ENCODE results near the gene LRMDA. TPM values are rescaled to one million over a fixed set of nuclear protein-coding genes. Genes with fewer than 3 reads are reported as not detected.

Gene LRMDA
- total and polyA plus RNA-seq, 2 of the 8 experiments (the other 6 are each of a cell fraction or from before 2014, with no cell fraction given): 0.86 to 2.8 TPM

- H3K79me1 ChIP-seq (ENCODE audit: low read depth, low read length): no peaks in the 10 kb centered on the region
- no peak overlapping the region for H3K23ac ChIP-seq (ENCODE audit: insufficient read length)
- no peak overlapping the region for H2BK12ac ChIP-seq (ENCODE audit: low read depth, low read length)
- no peaks in the 10 kb centered on the region for H3K23me2 ChIP-seq (ENCODE audit: low read depth, low read length)
- H3K27ac ChIP-seq (ENCODE audit: low read depth, low read length): no peak overlapping the region
- CTCF ChIA-PET (ENCODE audit: partially characterized antibody): interaction anchor here (0.8 to 1.6 kb wide), 8 partner anchors 10 to 226 kb away, joined by 3 to 7 read pairs (median 3); no protein-coding TSS in a partner anchor
- no peak for FAIRE-seq
- WGBS, 2 experiments (ENCODE audit: extremely low coverage in 1 of 2, insufficient coverage in 1 of 2, insufficient read length in 1 of 2, insufficient replicate concordance in 2 of 2, low coverage in 1 of 2, low lambda C conversion rate in 2 of 2, missing lambda C conversion rate in 1 of 2): 88% methylated on average over 7 of the region's 7 CpGs; no CpG with 5 or more reads in 1 of the 2 experiments
- H4K91ac ChIP-seq (replicated peaks; ENCODE audit: insufficient read length, low read length): no peak overlapping the region
- no peak overlapping the region for H2AFZ ChIP-seq (ENCODE audit: low read length)
- no peak overlapping the region for H2BK15ac ChIP-seq (ENCODE audit: low read length)
- H3K9ac ChIP-seq (replicated peaks in 1 of 4; ENCODE audit: extremely low read depth in 1 of 4, low read depth in 3 of 4, low read length in 3 of 4): no peak overlapping the region
- H3K56ac ChIP-seq (replicated peaks; ENCODE audit: insufficient read length, low read depth, low read length): no peak overlapping the region
- H3K4me2 ChIP-seq (ENCODE audit: insufficient read depth in 1 of 2, low read depth in 2 of 2, low read length in 2 of 2): no peak overlapping the region
- no peak overlapping the region for H2BK20ac ChIP-seq (ENCODE audit: low read length)
- no peak overlapping the region for H4K5ac ChIP-seq (ENCODE audit: insufficient read length, low read depth, low read length)
- H3K36me3 ChIP-seq (ENCODE audit: control insufficient read depth in 2 of 4, insufficient read depth in 4 of 4, low read length in 3 of 4): no peaks in the 10 kb centered on the region; a peak in 1 of 8 replicates
- H3K4me1 ChIP-seq (replicated peaks in 1 of 4; ENCODE audit: control insufficient read depth in 3 of 4, insufficient read depth in 4 of 4, low read length in 3 of 4): peaks cover 3 to 5% (median 4%) of the 10 kb centered on the region in 4 experiments; a peak in 4 of 7 replicates
- H3K27me3 ChIP-seq (replicated peaks in 1 of 4; ENCODE audit: control insufficient read depth in 3 of 4, extremely low read depth in 1 of 4, insufficient read depth in 3 of 4, low read length in 3 of 4): no peaks in the 10 kb centered on the region
- no peaks in the 10 kb centered on the region for H4K20me1 ChIP-seq (replicated peaks in 1 of 2; ENCODE audit: control insufficient read depth in 1 of 2, insufficient read depth in 2 of 2, low read length in 2 of 2)
- no peak overlapping the region for H3K4me3 ChIP-seq (ENCODE audit: extremely low read depth in 1 of 4, insufficient read depth in 2 of 4, low read depth in 3 of 4, low read length in 4 of 4)
- H2BK5ac ChIP-seq (ENCODE audit: low read depth, low read length): no peak overlapping the region
- POLR2A ChIA-PET (ENCODE audit: partially characterized antibody): no interaction called here
- H2AK5ac ChIP-seq (ENCODE audit: low read depth, low read length): no peak overlapping the region
- H3K79me2 ChIP-seq (ENCODE audit: control insufficient read depth in 1 of 2, insufficient read depth in 2 of 2, low read length in 2 of 2): no peaks in the 10 kb centered on the region
- no peak overlapping the region for H4K8ac ChIP-seq (ENCODE audit: extremely low read depth, insufficient read depth, low read length)
- H3K9me3 ChIP-seq (ENCODE audit: insufficient read depth in 2 of 2, low read depth in 1 of 2, low read length in 1 of 2): no peaks in the 10 kb centered on the region
- H2BK120ac ChIP-seq (replicated peaks; ENCODE audit: low read depth, low read length): no peak overlapping the region
- H3K18ac ChIP-seq (ENCODE audit: extremely low read depth, low read length): no peak overlapping the region
- H3K4ac ChIP-seq (replicated peaks; ENCODE audit: insufficient read length, low read depth, low read length): no peak overlapping the region
- DNase-seq (ENCODE audit: low read depth in 1 of 2, low spot score in 2 of 2): no peak
- H3K14ac ChIP-seq (ENCODE audit: insufficient read length): no peak overlapping the region
- TF ChIP-seq RFX5 (IDR thresholded peaks at IDR 0.05; ENCODE audit: borderline replicate concordance, low read depth, low read length): no peak
- TF ChIP-seq GTF2F1 (IDR thresholded peaks at IDR 0.05; ENCODE audit: borderline replicate concordance, low read depth, low read length): no peak
- TF ChIP-seq RXRA (IDR thresholded peaks at IDR 0.05; ENCODE audit: insufficient read depth, low read depth, low read length): no peak
Measured at GRCh38 chr10:75877877-75878276, 446.5 kb downstream of the LRMDA start.
